Breast epithelium (tissue), 4 donors: ENCODE measurements around the gene KLHDC10. TPM values are rescaled to one million over a fixed set of nuclear protein-coding genes. Genes with fewer than 3 reads are reported as not detected.
"Not testable (repeated sequence)": the region's sequence is repeated elsewhere in the genome, so short reads cannot be mapped to it uniquely, and the experiment has no call there.

Experiments
- DNase-seq, 2 donors: peaks; one replicate each; pipeline ENCODE4 v3.0.0-alpha.2; 2019; ENCODE audit warnings: low spot score in 2 of 2
- H3K27ac ChIP-seq, 2 donors: fragments of 200-600 bp; sonication (generic) in 1 of 2; one replicate each; pipeline ENCODE4 v1.5.1; 2016 to 2019; ENCODE audit warnings: mild to moderate bottlenecking in 1 of 2
- H3K27me3 ChIP-seq, 2 donors: fragments of 200-600 bp; sonication (generic) in 1 of 2; one replicate each; pipeline versions ENCODE4 v1.5.1 to v1.6.0; 2017 to 2019; ENCODE audit warnings: control low read depth in 1 of 2, mild to moderate bottlenecking in 1 of 2
- H3K36me3 ChIP-seq: fragments of 200-600 bp; one replicate; pipeline ENCODE4 v1.5.1; 2019
- H3K4me1 ChIP-seq, 2 donors: fragments of 200-600 bp; sonication (generic); one replicate each; pipeline ENCODE4 v1.5.1; 2016 to 2019; ENCODE audit warnings: control low read depth in 1 of 2
- H3K4me3 ChIP-seq, 3 donors: fragments of 200-600 bp; sonication (generic); 1 replicate in 2 of 3; 2 replicates in 1 of 3; pipeline ENCODE4 v1.5.1; 2016 to 2019; ENCODE audit warnings: mild to moderate bottlenecking in 3 of 3, moderate library complexity in 2 of 3
- H3K9me3 ChIP-seq, 2 donors: fragments of 200-600 bp; sonication (generic) in 1 of 2; one replicate each; pipeline ENCODE4 v1.5.1; 2016 to 2019; ENCODE audit warnings: control low read depth in 1 of 2
- POLR2A ChIP-seq: fragments of 450-650 bp; IDR thresholded peaks from one replicate; pipeline ENCODE4 v1.6.1; 2016; ENCODE audit warnings: antibody characterized with exemption, mild to moderate bottlenecking, moderate library complexity
- POLR2AphosphoS5 ChIP-seq, 3 donors: sonication (generic); formaldehyde crosslinking; IDR thresholded peaks; one replicate each; pipeline ENCODE4 v1.6.1; 2017; ENCODE audit warnings: antibody characterized with exemption in 3 of 3
- intact Hi-C: fragments of 100-400 bp; cut with DNase I; formaldehyde crosslinking; loops from one replicate; pipeline ENCODE4 v1.15.1; 2023; ENCODE audit warnings: low total_unique reads
- total RNA-seq, 3 donors: library from RNA; depleted of rRNA; stranded (reverse); fragments of >200 nt; gene quantifications; one replicate each; pipeline ENCODE4 v1.1.0, GENCODE V29; 2016
- TF ChIP-seq, protein P1 (sequence below), 3 donors: fragments of 450-650 bp; IDR thresholded peaks; one replicate each; pipeline ENCODE4 v1.5.1; 2016 to 2017; ENCODE audit warnings: antibody characterized with exemption in 3 of 3, mild to moderate bottlenecking in 3 of 3, moderate library complexity in 3 of 3

KLHDC10 gene
- total RNA-seq, 3 donors from 2014 or later: 23.3 to 28.0 (median 28.0) TPM

DNA sequence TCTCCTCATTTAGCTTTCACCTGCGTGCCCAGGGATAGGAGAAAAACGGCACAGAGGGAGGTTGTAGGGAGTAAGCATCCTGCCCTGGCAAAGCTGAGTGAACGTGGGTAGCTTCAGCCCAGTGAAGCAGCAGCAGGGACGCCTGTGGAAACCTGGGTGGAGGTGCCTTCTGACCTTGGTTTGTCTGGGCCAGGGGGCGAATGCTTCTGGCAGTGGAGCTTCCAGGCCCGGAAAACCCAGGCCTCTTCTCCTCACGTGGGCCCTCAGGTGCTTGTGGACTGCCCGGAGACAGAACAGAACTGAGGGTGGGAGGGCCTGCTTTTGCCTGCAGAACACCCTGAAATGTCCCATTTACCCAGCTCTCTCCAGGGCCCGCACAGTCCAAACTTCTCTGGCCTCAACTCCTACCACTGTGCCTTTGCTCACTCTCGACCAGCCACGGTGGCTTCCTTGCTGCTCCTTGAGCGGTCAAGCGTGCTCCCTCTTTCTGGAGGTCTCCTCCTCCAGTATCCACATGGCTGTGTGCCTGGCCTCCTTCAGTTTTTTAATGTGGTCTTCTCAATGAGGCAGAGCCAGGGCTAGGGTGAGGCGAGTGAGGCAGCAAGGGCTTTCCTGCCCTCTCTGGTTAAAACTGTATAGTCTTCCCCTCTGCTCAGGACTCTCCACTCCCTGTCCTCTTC, 72.5 kb downstream of the KLHDC10 start:
- H3K27ac ChIP-seq: peak overlapping the region in 1 of 2 donors; percentile 88
- H3K27me3 ChIP-seq: no peaks in the 10 kb centered on the region
- no peak for DNase-seq
- H3K36me3 ChIP-seq: no peaks in the 10 kb centered on the region
- no peak for TF ChIP-seq POLR2A
- TF ChIP-seq, protein P1, sequence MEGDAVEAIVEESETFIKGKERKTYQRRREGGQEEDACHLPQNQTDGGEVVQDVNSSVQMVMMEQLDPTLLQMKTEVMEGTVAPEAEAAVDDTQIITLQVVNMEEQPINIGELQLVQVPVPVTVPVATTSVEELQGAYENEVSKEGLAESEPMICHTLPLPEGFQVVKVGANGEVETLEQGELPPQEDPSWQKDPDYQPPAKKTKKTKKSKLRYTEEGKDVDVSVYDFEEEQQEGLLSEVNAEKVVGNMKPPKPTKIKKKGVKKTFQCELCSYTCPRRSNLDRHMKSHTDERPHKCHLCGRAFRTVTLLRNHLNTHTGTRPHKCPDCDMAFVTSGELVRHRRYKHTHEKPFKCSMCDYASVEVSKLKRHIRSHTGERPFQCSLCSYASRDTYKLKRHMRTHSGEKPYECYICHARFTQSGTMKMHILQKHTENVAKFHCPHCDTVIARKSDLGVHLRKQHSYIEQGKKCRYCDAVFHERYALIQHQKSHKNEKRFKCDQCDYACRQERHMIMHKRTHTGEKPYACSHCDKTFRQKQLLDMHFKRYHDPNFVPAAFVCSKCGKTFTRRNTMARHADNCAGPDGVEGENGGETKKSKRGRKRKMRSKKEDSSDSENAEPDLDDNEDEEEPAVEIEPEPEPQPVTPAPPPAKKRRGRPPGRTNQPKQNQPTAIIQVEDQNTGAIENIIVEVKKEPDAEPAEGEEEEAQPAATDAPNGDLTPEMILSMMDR (IDR thresholded peaks at IDR 0.05): no peak
- TF ChIP-seq POLR2AphosphoS5 (IDR thresholded peaks at IDR 0.05): no peak
- intact Hi-C loops: no loop called here
- H3K4me3 ChIP-seq: no peak overlapping the region
- H3K4me1 ChIP-seq: no peaks in the 10 kb centered on the region
- H3K9me3 ChIP-seq: no peaks in the 10 kb centered on the region

DNA sequence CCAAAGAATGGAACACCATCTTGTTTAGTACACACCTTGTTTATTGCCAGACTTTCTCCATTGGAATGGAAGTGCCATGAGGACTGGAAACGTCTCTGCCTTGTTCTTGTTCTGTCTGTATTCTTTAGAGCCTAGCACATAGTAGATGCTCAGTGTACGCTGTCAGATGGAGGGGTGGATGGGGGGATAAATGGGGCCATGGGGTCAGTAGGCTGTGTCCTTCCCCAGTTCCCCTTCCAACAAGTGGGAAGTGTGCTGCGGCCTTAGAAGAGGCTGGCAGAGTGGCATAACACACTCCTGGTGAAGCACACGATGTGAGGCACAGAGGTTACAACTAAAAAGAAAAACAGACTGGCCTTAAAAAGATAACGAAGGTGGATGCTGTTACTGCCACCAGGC, 73.0 kb downstream of the KLHDC10 start:
- intact Hi-C loops: no loop called here
- no peak for DNase-seq
- Histone ChIP-seq H3K27me3 (no peaks in the 10 kb centered on the region), H3K36me3 (no peaks in the 10 kb centered on the region), H3K4me3 (no peak overlapping the region), H3K27ac (peak overlapping the region in 1 of 2 donors; percentile 88), H3K9me3 (no peaks in the 10 kb centered on the region), H3K4me1 (no peaks in the 10 kb centered on the region)
- TF ChIP-seq, protein P1 (IDR thresholded peaks at IDR 0.05): no peak
- TF ChIP-seq POLR2AphosphoS5 (IDR thresholded peaks at IDR 0.05) (no peak), POLR2A (no peak)

DNA sequence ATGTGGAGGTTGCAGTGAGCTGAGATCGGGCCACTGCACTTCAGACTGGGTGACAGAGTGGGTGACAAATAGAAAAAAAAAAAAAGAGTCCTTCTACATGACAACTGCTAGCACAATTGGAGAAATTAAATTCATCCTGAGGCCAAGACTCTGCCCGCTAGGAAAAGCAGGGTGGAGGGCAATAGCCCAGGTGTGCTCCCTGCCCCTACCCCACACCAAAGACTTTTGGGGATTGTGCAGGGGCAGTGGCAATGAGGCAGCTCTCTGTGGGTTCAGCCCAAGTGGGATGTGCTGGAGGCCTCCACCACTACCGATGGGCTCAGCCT, 73.6 kb downstream of the KLHDC10 start:
- TF ChIP-seq POLR2AphosphoS5 (IDR thresholded peaks at IDR 0.05): no peak
- Histone ChIP-seq H3K9me3 (no peaks in the 10 kb centered on the region), H3K4me1 (no peaks in the 10 kb centered on the region), H3K36me3 (no peaks in the 10 kb centered on the region), H3K4me3 (no peak overlapping the region), H3K27me3 (no peaks in the 10 kb centered on the region), H3K27ac (peak overlapping the region; percentile 50 to 79)
- DNase-seq: no peak
- intact Hi-C loops: no loop called here

DNA sequence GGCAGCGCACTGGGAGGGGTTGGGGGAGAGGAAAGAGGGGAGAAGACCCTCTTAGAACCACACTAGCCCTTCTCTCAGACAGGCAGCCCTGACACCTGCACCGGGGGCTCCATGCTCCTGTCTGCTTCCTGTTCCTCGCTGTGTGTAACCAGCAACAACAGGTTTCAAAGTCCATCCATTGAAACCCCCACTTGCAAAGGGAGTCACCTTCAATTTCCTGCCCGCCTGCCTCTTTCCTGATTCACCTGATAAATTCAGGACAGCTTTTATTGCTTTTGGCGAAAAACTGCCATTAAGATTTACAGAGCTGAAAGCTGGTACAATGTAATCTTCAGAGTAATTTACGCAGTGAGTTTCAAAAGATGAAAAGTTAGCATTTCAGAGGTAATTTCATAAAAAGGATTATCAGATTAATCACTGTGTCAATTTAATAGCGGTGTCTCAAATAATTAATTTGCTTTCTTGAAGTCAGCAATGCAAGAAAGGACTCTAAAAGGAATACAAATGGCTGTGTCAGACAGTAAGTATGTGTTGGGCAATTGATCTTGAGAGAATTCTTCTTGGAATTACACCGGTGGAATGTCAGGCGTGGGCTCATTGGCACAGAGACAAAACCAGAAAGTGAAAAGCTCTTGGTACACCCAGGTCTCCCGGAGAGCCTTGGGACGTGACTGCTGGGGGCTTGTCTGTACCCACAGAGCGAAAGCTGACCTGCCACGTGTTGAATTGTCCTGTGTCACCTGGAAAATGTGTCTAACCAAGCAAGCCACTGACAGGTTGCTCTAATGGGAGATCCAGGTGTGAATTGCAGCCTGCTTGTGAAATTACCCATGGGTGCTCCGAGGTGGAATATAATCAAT, 74.2 kb downstream of the KLHDC10 start:
- Histone ChIP-seq H3K27me3 (no peaks in the 10 kb centered on the region), H3K9me3 (no peaks in the 10 kb centered on the region), H3K4me1 (no peaks in the 10 kb centered on the region), H3K36me3 (no peaks in the 10 kb centered on the region), H3K4me3 (no peak overlapping the region), H3K27ac (peak overlapping the region; percentile 50 to 79)
- intact Hi-C loops: no loop called here
- TF ChIP-seq, protein P1 (IDR thresholded peaks at IDR 0.05): no peak
- no peak for TF ChIP-seq POLR2AphosphoS5 (IDR thresholded peaks at IDR 0.05)
- no peak for TF ChIP-seq POLR2A
- peak in 1 of 2 donors; percentile 63 for DNase-seq

DNA sequence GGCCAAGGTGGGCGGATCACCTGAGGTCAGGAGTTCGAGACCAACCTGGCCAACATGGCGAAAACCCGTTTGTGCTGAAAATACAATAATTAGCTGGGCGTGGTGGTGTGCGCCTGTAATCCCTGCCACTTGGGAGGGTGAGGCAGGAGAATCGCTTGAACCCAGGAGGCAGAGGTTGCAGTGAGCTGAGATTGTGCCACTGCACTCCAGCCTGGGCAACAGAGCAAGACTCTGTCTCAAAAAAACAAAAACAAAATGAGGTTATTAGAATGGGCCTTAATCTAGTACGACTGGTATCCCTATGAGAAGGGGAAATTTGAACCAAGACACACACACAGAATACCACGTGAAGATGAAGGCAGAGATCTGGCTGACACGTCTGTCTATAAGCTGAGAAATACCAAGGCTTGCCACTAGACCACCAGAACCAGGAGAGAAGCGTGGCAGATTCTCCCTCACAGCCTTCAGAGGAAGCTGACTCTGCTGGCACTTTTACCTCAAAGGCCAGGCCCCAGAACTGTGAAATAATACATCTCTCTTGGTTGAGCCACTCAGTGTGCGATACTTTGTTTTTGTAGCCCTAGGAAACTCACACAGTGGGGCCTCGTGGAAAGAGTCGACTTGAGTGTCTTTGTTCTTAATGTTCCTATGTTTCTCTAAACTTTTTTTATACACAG, 75.2 kb downstream of the KLHDC10 start:
- Histone ChIP-seq H3K27ac (no peak overlapping the region), H3K4me3 (no peak overlapping the region), H3K4me1 (no peaks in the 10 kb centered on the region), H3K9me3 (no peaks in the 10 kb centered on the region), H3K27me3 (no peaks in the 10 kb centered on the region), H3K36me3 (no peaks in the 10 kb centered on the region)
- TF ChIP-seq POLR2AphosphoS5 (IDR thresholded peaks at IDR 0.05) (no peak), POLR2A (no peak)
- TF ChIP-seq, protein P1 (IDR thresholded peaks at IDR 0.05): no peak
- DNase-seq: no peak
- intact Hi-C loops: no loop called here

DNA sequence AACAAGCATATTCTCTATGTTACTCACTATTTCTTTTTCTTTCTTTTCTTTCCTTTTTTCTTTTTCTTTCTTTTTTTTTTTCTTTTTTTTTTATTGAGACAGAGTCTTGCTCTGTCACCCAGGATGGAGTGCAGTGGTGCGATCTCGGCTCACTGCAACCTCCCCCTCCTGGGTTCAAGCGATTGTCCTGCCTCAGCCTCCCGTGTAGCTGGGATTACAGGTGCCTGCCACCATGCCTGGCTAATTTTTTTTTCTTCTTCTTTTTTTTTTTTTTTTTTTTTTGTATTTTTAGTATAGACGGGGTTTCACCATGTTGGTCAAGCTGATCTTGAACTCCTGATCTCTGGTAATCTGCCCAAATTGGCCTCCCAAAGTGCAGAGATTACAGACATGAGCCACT, 75.8 kb downstream of the KLHDC10 start:
- H3K27ac ChIP-seq, intact Hi-C loops, H3K27me3 ChIP-seq, H3K4me1 ChIP-seq, H3K36me3 ChIP-seq, H3K4me3 ChIP-seq, DNase-seq, H3K9me3 ChIP-seq: not testable (repeated sequence)
